Effector memory CD4-positive, alpha-beta T cell (primary cell): ENCODE measurements around the gene PEAR1.

Experiments
- DNase-seq, 3 donors: peaks; one replicate each; pipeline ENCODE4 v3.0.0-alpha.2; 2020
- H3K27ac ChIP-seq: 2 replicates; pipeline ENCODE4 v1.7.0; 2013; ENCODE audit warnings: mild to moderate bottlenecking, low read length, moderate library complexity; ENCODE audit not compliant: insufficient read depth, poor library complexity, severe bottlenecking
- H3K27me3 ChIP-seq: replicated peaks from 2 replicates; pipeline ENCODE4 v1.7.0; 2013; ENCODE audit warnings: mild to moderate bottlenecking, low read length; ENCODE audit not compliant: insufficient read depth, control insufficient read depth, poor library complexity, severe bottlenecking
- H3K36me3 ChIP-seq: 2 replicates; pipeline ENCODE4 v1.7.0; 2013; ENCODE audit warnings: mild to moderate bottlenecking, low read length, moderate library complexity; ENCODE audit not compliant: control insufficient read depth, insufficient read depth
- H3K4me1 ChIP-seq: 2 replicates; pipeline ENCODE4 v1.7.0; 2013; ENCODE audit warnings: low read length, mild to moderate bottlenecking; ENCODE audit not compliant: control insufficient read depth, insufficient read depth, poor library complexity, severe bottlenecking
- H3K4me3 ChIP-seq: 2 replicates; pipeline ENCODE4 v1.7.0; 2013; ENCODE audit warnings: low read length, low read depth, mild to moderate bottlenecking; ENCODE audit not compliant: insufficient read depth, poor library complexity, severe bottlenecking
- H3K9me3 ChIP-seq: 2 replicates; pipeline ENCODE4 v1.7.0; 2013; ENCODE audit warnings: mild to moderate bottlenecking, low read length, moderate library complexity; ENCODE audit not compliant: control insufficient read depth

The PEAR1 gene

DNA sequence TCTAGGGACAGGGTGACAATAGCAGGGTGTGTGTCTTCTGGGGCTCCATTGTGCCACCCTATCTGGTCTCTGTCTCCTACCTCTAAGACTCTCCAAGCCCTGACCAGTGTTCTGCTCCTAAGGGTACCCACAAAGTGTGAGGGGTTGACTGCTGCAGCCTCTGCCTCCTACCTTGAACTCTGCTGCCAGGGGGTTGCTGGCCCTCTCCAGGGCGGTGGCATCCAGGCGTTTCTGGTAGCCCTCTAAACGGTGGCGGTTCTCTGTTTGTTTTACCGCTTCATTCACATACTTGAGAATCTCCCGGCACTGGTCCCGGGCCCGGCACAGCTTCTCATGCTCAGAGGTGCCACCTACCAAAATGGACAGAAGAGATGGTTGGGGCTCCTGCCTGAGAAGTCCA is 51.3 kb downstream of the PEAR1 start:
- Histone ChIP-seq H3K9me3 (no peaks in the 10 kb centered on the region), H3K27me3 (no peaks in the 10 kb centered on the region), H3K4me3 (no peak overlapping the region), H3K27ac (no peak overlapping the region), H3K4me1 (no peaks in the 10 kb centered on the region), H3K36me3 (peaks cover 72% of the 10 kb centered on the region)
- no peak for DNase-seq

DNA sequence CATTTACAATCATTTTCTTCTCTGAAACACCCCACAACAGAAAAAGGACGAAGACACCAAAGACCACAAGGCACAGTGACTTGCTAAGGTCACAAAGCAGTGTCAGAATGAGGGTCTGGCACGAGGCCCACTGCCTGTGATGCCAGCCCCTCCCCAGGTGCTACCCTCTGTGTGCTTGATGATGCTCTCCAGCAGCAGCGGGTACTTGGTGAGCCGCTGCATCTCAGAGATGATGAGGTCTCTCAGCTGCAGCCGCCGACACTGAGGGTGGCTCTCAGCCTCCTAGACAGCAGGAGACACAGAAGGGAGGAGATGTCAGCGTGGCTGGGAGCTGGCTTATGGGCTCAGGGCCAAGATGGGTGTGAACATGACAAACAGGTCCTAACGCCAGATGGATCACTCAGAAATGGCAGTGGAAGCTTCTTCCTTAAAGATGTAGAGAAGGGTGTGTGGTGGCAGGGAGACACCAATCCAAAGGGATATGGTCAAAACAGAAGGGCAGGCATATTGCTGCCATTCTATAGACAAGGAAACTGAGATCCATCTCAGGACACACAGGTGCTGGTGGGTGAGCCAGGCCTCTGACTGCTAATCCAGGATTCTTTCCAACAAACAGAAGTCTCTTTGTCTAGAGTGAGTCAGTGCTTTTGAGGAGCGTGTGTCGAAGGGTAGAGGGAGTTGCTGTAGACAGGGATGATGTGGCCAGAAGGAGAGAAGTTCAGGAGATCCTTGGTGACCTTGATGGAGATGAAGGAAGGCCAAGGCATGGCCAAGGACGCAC is 52.6 kb downstream of the PEAR1 start:
- Histone ChIP-seq H3K36me3 (peaks cover 77% of the 10 kb centered on the region), H3K9me3 (no peaks in the 10 kb centered on the region), H3K27ac (no peak overlapping the region), H3K27me3 (no peaks in the 10 kb centered on the region), H3K4me1 (no peaks in the 10 kb centered on the region), H3K4me3 (no peak overlapping the region)
- no peak for DNase-seq

DNA sequence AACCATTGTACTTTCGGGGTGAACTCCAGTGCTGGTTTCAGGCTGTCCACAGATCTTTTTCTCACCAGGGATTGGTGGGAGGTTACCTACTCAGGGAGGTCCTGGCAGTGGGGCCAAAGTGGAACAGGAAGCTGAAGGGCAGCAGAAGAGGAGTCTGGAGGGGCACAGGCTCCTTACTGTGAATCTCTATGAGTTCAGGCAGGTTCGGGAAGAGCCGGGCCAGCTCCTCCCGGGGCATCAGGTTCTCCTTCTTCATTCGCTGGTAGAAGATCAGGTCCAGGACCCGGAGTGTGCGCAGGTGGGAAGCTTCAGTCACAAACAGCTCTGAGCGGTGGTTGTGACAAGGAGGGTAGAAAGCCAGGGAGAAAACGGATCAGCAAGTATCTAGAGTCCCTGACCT is 53.6 kb downstream of the PEAR1 start:
- Histone ChIP-seq H3K9me3 (no peaks in the 10 kb centered on the region), H3K4me3 (no peak overlapping the region), H3K36me3 (peaks cover 76% of the 10 kb centered on the region), H3K27ac (no peak overlapping the region), H3K4me1 (no peaks in the 10 kb centered on the region), H3K27me3 (no peaks in the 10 kb centered on the region)
- no peak for DNase-seq

DNA sequence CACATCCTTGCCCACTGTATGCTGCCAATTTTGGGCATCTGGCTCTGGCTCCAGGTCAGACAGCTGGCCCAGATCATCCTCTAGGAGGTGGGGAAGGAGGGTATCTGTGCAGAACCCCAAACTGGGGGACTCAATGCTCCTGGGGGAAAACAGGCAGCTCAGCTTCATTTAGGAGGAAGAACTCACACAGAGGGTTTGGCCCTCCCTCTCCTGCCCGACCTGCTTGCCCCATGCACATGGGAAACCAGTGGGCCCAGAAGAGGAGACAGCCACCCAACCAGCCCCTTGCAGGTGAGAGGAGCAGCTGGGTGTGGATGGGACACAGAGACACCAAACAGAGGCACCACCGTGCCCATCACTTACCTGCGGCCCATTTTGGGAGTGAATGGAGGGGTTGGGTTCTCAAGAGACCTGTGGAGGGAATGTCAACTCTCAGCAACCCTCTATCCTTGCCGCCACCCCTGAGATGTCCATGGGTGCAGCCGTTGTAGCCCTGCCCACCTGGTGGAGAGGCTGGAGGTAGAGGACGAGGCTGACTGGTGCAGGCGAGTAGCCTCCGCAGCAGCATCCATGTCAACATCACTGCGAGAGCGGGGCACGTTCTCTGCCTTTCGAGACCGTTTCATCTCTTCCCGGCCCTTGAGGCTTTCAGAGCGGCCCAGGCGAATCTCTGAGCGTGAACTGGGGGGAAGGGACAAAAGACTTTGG is 54.5 kb downstream of the PEAR1 start:
- Histone ChIP-seq H3K4me1 (no peaks in the 10 kb centered on the region), H3K4me3 (no peak overlapping the region), H3K27ac (no peak overlapping the region), H3K27me3 (no peaks in the 10 kb centered on the region), H3K9me3 (no peaks in the 10 kb centered on the region), H3K36me3 (peaks cover 75% of the 10 kb centered on the region)
- no peak for DNase-seq

DNA sequence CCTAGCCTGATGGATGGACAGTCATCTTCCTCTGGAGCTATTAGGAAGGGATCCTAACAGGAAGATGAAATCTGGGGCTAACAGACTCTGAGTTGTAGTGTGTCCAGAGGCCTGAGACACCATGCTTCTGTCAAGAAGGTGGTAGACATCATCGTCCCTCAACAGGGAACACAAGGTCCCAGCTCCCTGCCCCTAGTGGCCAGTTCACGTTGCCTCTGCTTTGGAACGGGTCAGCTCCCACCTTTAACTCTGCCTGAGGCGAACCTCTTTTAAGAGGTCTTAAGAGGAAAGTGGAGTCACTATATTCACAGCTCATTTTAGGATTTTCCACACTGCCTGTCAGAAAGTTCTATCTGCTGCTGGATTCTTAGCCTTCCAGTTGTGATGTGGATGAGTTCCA is 55.2 kb downstream of the PEAR1 start:
- Histone ChIP-seq H3K4me3 (no peak overlapping the region), H3K4me1 (no peaks in the 10 kb centered on the region), H3K27ac (no peak overlapping the region), H3K9me3 (no peaks in the 10 kb centered on the region), H3K27me3 (no peaks in the 10 kb centered on the region), H3K36me3 (peaks cover 73% of the 10 kb centered on the region)
- no peak for DNase-seq

DNA sequence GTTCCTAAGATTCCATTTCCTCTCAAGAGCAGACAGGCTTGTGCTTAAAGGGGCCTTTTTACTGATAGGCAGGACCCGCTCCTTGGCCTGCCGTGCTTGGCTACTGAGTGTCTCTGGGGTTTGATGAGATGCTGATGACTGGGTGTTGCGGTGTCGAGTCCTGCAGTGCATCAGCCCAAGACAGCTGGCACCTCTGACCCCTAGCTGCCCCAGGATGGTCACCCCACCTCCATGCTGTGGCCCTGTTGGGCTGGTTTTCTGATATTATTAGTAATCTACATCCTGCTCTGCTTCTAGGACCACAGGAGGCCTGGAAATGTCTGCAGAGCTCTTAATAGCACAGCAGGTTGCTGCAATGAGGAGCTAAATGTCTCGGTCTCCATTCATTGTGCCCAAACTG is 55.6 kb downstream of the PEAR1 start:
- Histone ChIP-seq H3K9me3 (no peaks in the 10 kb centered on the region), H3K27ac (no peak overlapping the region), H3K4me1 (no peaks in the 10 kb centered on the region), H3K36me3 (peaks cover 69% of the 10 kb centered on the region), H3K27me3 (no peaks in the 10 kb centered on the region), H3K4me3 (no peak overlapping the region)
- DNase-seq, result no peak

DNA sequence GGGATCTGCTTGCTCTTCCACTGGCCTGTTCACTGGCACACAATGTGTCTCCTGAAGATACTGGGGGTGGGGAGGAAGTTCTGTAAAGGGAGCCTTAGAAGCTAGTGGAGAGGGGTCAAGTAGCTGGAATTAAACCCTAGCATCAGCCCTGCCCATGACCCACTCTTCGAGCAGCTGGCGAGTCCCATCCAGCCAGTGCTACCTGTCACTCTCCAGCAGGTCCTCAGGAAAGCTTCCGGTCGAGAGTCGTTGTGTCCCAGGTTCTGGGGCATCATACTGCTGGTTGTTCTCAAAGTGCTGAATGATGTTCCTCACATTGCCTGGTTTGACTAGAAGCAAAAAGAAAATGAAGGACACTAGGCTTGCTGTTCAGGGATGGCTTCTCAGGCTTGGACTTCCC is 57.9 kb downstream of the PEAR1 start:
- Histone ChIP-seq H3K4me1 (no peaks in the 10 kb centered on the region), H3K27ac (no peak overlapping the region), H3K9me3 (no peaks in the 10 kb centered on the region), H3K27me3 (no peaks in the 10 kb centered on the region), H3K36me3 (peaks cover 65% of the 10 kb centered on the region), H3K4me3 (no peak overlapping the region)
- DNase-seq, result no peak

DNA sequence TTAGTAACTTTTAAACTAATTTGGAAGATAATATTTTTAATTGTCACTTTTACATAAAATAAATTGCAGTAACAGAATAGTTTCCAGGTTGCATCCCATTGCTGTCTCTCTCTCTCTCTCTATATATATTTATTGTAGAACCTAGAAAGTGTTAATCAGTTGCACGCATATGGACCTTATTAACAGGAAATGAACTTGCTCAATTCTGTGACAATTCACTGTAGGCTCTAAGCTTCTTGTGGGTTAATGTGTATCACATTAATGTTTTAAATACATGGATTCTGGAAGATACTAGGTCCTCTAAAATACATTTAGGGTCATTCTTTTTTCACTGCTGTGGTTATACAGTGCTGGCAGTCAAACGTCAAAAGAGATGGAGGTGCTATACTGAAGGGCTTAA is 60.1 kb downstream of the PEAR1 start:
- H3K36me3 ChIP-seq, result peaks cover 60% of the 10 kb centered on the region

DNA sequence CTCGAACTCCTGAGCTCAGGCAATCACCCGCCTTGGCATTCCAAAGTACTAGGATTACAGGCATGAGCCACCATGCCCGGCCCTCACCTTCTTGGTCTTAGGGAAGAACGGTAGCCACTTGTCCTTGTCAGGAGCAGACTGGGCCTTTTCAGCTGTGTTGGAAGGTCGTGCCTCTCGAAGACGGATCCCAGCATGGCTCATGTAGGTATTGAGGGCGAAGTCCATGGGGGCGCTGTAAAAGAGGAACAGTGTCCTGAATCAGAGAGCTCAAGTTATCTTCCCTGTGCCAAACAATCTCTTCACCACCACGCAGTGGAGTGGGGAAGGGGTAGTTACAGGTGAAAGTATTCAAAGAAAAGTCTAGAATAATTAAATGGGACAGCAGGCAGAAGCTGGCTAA is 62.8 kb downstream of the PEAR1 start:
- no peaks in the 10 kb centered on the region for H3K27me3 ChIP-seq
- H3K27ac ChIP-seq, result no peak overlapping the region
- no peak overlapping the region for H3K4me3 ChIP-seq
- no peaks in the 10 kb centered on the region for H3K4me1 ChIP-seq
- H3K9me3 ChIP-seq, result no peaks in the 10 kb centered on the region
- no peak for DNase-seq
- H3K36me3 ChIP-seq, result peaks cover 47% of the 10 kb centered on the region

More for the DNA sequence above, 60.1 kb downstream of the PEAR1 start:
- Histone ChIP-seq H3K27ac (no peak overlapping the region), H3K4me1 (no peaks in the 10 kb centered on the region), H3K27me3 (no peaks in the 10 kb centered on the region), H3K4me3 (no peak overlapping the region), H3K9me3 (no peaks in the 10 kb centered on the region)
- DNase-seq, result no peak

DNA sequence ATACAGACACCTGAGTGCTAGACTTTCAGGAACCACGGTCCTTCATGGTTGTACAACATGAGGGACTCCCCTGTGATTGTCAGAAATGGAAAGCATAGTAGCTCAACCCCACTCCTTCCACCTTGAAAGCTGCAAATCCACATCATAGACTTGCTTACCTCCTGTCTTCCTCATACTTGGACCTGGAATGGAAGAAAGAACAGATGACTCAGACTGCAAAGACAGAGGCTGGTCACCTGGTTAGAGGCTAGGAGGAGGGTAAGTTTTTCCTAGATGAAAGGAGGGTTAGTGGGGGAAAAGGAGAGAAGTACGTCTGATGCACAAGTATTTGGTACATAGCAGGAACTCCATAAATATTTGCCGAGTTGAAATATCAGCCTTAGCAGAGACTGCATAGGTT is 64.1 kb downstream of the PEAR1 start:
- peaks cover 40% of the 10 kb centered on the region for H3K36me3 ChIP-seq
- H3K27ac ChIP-seq, result no peak overlapping the region
- no peaks in the 10 kb centered on the region for H3K4me1 ChIP-seq
- no peaks in the 10 kb centered on the region for H3K27me3 ChIP-seq
- H3K4me3 ChIP-seq, result no peak overlapping the region
- H3K9me3 ChIP-seq, result no peaks in the 10 kb centered on the region
- no peak for DNase-seq
